OCI-LY3 (cell line): ENCODE results near the gene TGM3.
"Not testable (repeated sequence)": the region's sequence is repeated elsewhere in the genome, so short reads cannot be mapped to it uniquely, and the experiment has no call there.

Experiments
- H2AFZ ChIP-seq: fragments of 200-600, 300-600 bp; shearing (Covaris generic); 2 replicates; pipeline ENCODE4 v1.6.0; 2014; ENCODE audit warnings: antibody characterized with exemption, low read depth, low read length
- H3K27ac ChIP-seq: fragments of 200-600, 300-600 bp; sonication (generic); 2 replicates; pipeline ENCODE4 v1.5.1; 2014; ENCODE audit warnings: mild to moderate bottlenecking, low read length, moderate library complexity, mixed read lengths
- H3K27me3 ChIP-seq: fragments of 200-600, 300-600 bp; sonication (generic); 2 replicates; pipeline ENCODE4 v1.6.1; 2014; ENCODE audit warnings: low read depth, low read length, mixed read lengths
- H3K36me3 ChIP-seq: fragments of 200-600, 300-600 bp; sonication (generic); replicated peaks from 2 replicates; pipeline ENCODE3; 2014; ENCODE audit warnings: low read depth, low read length, mixed read lengths
- H3K4me1 ChIP-seq: fragments of 300-600, 200-600 bp; sonication (generic); 2 replicates; pipeline ENCODE4 v1.6.1; 2014; ENCODE audit warnings: low read length, mixed read lengths
- H3K4me2 ChIP-seq: fragments of 200-600, 300-600 bp; sonication (generic); 2 replicates; pipeline ENCODE4 v1.6.1; 2014; ENCODE audit warnings: low read length, mixed read lengths
- H3K4me3 ChIP-seq: fragments of 300-600, 200-600 bp; sonication (generic); 2 replicates; pipeline ENCODE4 v1.5.1; 2014; ENCODE audit warnings: antibody characterized with exemption, mild to moderate bottlenecking, low read length, moderate library complexity
- H3K79me2 ChIP-seq: fragments of 300-600, 200-600 bp; shearing (Covaris generic); 2 replicates; pipeline ENCODE4 v1.6.1; 2014; ENCODE audit warnings: mild to moderate bottlenecking, low read length, mixed read lengths
- H3K9ac ChIP-seq: fragments of 300-600, 200-600 bp; shearing (Covaris generic); 2 replicates; pipeline ENCODE4 v1.6.0; 2014; ENCODE audit warnings: mild to moderate bottlenecking, low read length, moderate library complexity
- H3K9me3 ChIP-seq: fragments of 200-600, 300-600 bp; shearing (Covaris generic); 2 replicates; pipeline ENCODE4 v1.6.1; 2014; ENCODE audit warnings: low read length, mixed read lengths; ENCODE audit not compliant: insufficient read depth
- H4K20me1 ChIP-seq: fragments of 200-600, 300-600 bp; sonication (generic); 2 replicates; pipeline ENCODE4 v1.6.1; 2016; ENCODE audit warnings: low read length, mixed read lengths; ENCODE audit not compliant: insufficient read depth
- EZH2phosphoT487 ChIP-seq: fragments of 200-600 bp; shearing (Covaris generic); IDR thresholded peaks from 2 replicates; pipeline ENCODE4 v1.6.1; 2018; ENCODE audit warnings: antibody characterized with exemption, mixed run types, low read depth
- TF ChIP-seq, protein P1 (sequence below): fragments of 200-600, 300-600 bp; sonication (generic); IDR thresholded peaks from 2 replicates; pipeline ENCODE4 v1.5.1; 2014; ENCODE audit warnings: antibody characterized with exemption, low read length, low read depth

The TGM3 gene

DNA sequence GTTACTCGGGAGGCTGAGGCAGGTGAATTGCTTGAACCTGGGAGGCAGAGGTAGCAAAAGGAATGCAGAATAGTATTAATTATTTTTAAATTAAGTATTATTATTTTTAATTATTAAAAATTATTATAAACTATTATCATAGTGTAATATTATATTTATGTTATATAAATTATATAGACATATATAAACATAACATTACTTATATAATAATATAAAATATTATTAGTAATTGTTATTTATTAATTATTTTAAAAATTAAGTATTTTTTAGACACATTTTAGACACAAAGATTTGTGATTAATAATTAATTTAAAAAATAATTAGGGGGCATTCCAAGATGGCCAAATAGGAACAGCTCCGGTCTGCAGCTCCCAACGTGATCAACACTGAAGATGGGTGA, 31.7 kb upstream of the TGM3 start:
- no peak overlapping the region for H3K4me2 ChIP-seq
- H2AFZ ChIP-seq, result no peak overlapping the region
- no peaks in the 10 kb centered on the region for H3K27me3 ChIP-seq
- no peaks in the 10 kb centered on the region for H3K79me2 ChIP-seq
- TF ChIP-seq, protein P1, sequence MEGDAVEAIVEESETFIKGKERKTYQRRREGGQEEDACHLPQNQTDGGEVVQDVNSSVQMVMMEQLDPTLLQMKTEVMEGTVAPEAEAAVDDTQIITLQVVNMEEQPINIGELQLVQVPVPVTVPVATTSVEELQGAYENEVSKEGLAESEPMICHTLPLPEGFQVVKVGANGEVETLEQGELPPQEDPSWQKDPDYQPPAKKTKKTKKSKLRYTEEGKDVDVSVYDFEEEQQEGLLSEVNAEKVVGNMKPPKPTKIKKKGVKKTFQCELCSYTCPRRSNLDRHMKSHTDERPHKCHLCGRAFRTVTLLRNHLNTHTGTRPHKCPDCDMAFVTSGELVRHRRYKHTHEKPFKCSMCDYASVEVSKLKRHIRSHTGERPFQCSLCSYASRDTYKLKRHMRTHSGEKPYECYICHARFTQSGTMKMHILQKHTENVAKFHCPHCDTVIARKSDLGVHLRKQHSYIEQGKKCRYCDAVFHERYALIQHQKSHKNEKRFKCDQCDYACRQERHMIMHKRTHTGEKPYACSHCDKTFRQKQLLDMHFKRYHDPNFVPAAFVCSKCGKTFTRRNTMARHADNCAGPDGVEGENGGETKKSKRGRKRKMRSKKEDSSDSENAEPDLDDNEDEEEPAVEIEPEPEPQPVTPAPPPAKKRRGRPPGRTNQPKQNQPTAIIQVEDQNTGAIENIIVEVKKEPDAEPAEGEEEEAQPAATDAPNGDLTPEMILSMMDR, result no peak
- no peak for TF ChIP-seq EZH2phosphoT487
- H3K9me3 ChIP-seq, result no peaks in the 10 kb centered on the region
- H4K20me1 ChIP-seq, result no peaks in the 10 kb centered on the region
- H3K27ac ChIP-seq, result no peak overlapping the region
- H3K36me3 ChIP-seq, result no peaks in the 10 kb centered on the region
- no peaks in the 10 kb centered on the region for H3K4me1 ChIP-seq
- no peak overlapping the region for H3K4me3 ChIP-seq
- no peak overlapping the region for H3K9ac ChIP-seq

DNA sequence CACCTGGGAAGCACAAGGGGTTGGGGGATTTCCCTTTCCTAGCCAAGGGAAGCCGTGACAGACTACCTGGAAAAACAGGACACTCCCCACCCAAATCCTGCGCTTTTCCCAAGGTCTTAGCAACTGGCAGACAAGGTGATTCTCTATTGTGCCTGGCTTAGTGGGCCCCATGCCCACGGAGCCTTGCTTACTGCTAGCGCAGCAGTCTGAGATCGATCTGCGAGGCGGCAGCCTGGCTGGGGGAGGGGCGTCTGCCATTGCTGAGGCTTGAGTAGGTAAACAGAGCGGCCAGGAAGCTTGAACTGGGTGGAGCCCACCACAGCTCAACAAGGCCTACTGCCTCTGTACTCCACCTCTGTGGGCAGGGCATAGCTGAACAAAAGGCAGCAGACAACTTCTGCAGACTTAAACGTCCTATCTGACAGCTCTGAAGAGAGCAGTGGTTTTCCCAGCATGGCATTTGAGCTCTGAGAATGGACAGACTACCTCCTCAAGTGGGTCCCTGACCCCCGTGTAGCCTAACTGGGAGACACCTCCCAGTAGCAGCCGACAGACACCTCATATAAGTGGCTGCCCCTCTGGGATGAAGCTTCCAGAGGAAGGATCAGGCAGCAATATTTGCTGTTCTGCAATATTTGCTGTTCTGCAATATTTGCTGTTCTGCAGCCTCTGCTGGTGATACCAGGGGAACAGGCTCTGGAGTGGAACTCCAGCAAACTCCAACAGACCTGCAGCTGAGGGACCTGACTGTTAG, 31.0 kb upstream of the TGM3 start:
- H3K9me3 ChIP-seq, result not testable (repeated sequence)

DNA sequence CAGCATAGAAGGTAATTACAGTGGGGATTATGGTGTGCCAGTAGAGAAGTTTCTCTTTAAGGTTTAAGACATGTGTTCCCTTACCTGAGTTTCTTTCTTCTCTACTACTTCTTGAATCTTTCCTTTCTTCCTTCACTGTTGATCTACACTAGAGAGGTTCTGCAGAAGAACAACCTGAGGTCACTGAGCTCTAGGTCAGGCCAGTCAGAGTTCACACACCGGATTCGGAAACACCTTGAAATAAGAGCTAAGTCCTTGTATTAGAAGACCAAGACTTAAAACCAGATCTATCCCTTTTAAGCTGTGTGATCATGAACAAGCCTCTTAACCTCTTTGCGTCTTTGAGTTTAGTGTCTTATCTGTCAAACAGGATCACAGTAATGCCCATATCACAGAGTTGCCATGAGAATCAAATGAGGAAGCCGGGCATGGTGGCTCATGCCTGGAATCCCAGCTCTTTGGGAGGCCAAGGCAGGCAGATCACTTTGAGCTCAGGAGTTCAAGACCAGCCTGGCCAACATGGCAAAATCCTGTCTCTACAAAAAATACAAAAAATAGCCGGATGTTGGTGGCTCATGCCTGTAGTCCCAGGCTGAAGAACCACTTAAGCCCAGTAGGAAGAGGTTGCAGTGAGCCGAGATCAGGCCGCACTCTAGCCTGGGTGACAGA, 22.0 kb upstream of the TGM3 start:
- H3K4me1 ChIP-seq, result peaks cover 4% of the 10 kb centered on the region
- H2AFZ ChIP-seq, result no peak overlapping the region

More for the DNA sequence above, 31.0 kb upstream of the TGM3 start:
- not testable (repeated sequence) for H3K4me2 ChIP-seq, H2AFZ ChIP-seq, H4K20me1 ChIP-seq, H3K79me2 ChIP-seq, H3K36me3 ChIP-seq, H3K27me3 ChIP-seq, H3K4me1 ChIP-seq, H3K9ac ChIP-seq, H3K27ac ChIP-seq, H3K4me3 ChIP-seq

DNA sequence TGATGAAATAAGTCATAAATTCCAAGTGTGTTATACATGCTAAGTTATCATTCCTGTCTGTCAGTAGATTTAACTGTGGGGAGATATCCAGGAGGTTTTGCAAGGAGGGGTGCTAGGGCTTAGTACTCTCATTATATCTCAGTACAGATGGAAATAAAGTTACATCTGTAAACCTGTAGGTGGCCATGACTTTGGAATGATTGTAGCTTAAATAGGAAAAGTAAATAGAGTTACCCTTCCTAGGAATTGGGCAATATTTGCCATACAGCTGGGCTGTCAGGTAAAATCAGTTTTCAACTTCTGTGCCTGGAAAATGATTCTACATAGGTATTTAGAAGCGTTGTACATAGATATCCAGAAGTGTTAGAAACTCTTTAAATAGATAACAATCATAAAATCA, 19.8 kb upstream of the TGM3 start:
- Histone ChIP-seq H3K27me3 (peaks cover 14% of the 10 kb centered on the region; the same call in 1 of the 2 replicates), H3K9me3 (no peaks in the 10 kb centered on the region), H3K4me2 (no peak overlapping the region)

More for the DNA sequence above, 22.0 kb upstream of the TGM3 start:
- H4K20me1 ChIP-seq, result no peaks in the 10 kb centered on the region
- H3K4me3 ChIP-seq, result no peak overlapping the region
- H3K9me3 ChIP-seq, result no peaks in the 10 kb centered on the region
- TF ChIP-seq, protein P1, result no peak
- TF ChIP-seq EZH2phosphoT487, result no peak
- no peaks in the 10 kb centered on the region for H3K36me3 ChIP-seq
- H3K9ac ChIP-seq, result no peak overlapping the region
- H3K27me3 ChIP-seq, result peaks cover 14% of the 10 kb centered on the region; the same call in 1 of the 2 replicates
- H3K79me2 ChIP-seq, result no peaks in the 10 kb centered on the region
- H3K27ac ChIP-seq, result no peak overlapping the region
- H3K4me2 ChIP-seq, result no peak overlapping the region

More for the DNA sequence above, 19.8 kb upstream of the TGM3 start:
- H3K27ac ChIP-seq, result no peak overlapping the region
- H3K9ac ChIP-seq, result no peak overlapping the region
- no peak overlapping the region for H3K4me3 ChIP-seq
- no peak for TF ChIP-seq EZH2phosphoT487
- TF ChIP-seq, protein P1, result no peak
- no peaks in the 10 kb centered on the region for H4K20me1 ChIP-seq
- H3K36me3 ChIP-seq, result no peaks in the 10 kb centered on the region
- no peaks in the 10 kb centered on the region for H3K79me2 ChIP-seq
- no peak overlapping the region for H2AFZ ChIP-seq
- H3K4me1 ChIP-seq, result peaks cover 4% of the 10 kb centered on the region
